Ovary (tissue), 9 donors: ENCODE results near the gene ARHGDIB. TPM values are rescaled to one million over a fixed set of nuclear protein-coding genes. Genes with fewer than 3 reads are reported as not detected.

Experiments used
- DNase-seq, 5 donors: peaks; one replicate each; pipeline ENCODE4 v3.0.0-alpha.2; 2019 to 2020
- H3K27ac ChIP-seq, 2 donors: fragments of 200-600 bp; one replicate each; pipeline versions ENCODE4 v1.5.1 to v1.8.0; 2019 to 2022
- H3K27me3 ChIP-seq: fragments of 200-600 bp; one replicate; pipeline ENCODE4 v1.8.0; 2022
- H3K36me3 ChIP-seq: fragments of 200-600 bp; sonication (generic); one replicate; pipeline ENCODE4 v1.5.1; 2019
- H3K4me1 ChIP-seq: one replicate; pipeline ENCODE4 v1.8.1; 2013; ENCODE audit warnings: mild to moderate bottlenecking, moderate library complexity; ENCODE audit not compliant: insufficient read depth
- H3K4me3 ChIP-seq: fragments of 200-600 bp; sonication (generic); one replicate; pipeline ENCODE4 v1.5.1; 2017
- H3K9me3 ChIP-seq, 2 donors: fragments of 200-600 bp in 1 of 2; sonication (generic) in 1 of 2; one replicate each; pipeline versions ENCODE4 v1.5.1 to v1.8.1; 2013 to 2019; ENCODE audit warnings: mild to moderate bottlenecking in 1 of 2, moderate library complexity in 1 of 2
- EP300 ChIP-seq: sonication (generic); formaldehyde crosslinking; IDR thresholded peaks from one replicate; pipeline ENCODE4 v1.6.1; 2017; ENCODE audit warnings: antibody characterized with exemption
- POLR2A ChIP-seq: fragments of 450-650 bp; IDR thresholded peaks from one replicate; pipeline ENCODE4 v1.6.1; 2017; ENCODE audit warnings: antibody characterized with exemption, mild to moderate bottlenecking, moderate library complexity
- WGBS, 3 donors: extraction: QIAGEN DNeasy Blood & Tissue Kit in 1 of 3; methylation state at CpG; one replicate each; pipeline versions ENCODE4 v1.1.5 to v1.1.7; 2013 to 2017; 5-methylcytosine and 5-hydroxymethylcytosine counted together
- intact Hi-C, 4 donors: fragments of 100-400 bp; cut with DNase I; formaldehyde crosslinking; loops; one replicate each; pipeline versions ENCODE4 v1.11.0 to v1.15.1; 2022 to 2023
- polyA plus RNA-seq, 2 donors: library from polyadenylated mRNA; stranded (reverse); fragments of 200-250 nt in 1 of 2; fragments of 350-450 nt in 1 of 2; fragmentation: Illumina TruSeq in 1 of 2; extraction: RNeasy Lipid Tissue Mini Kit (QIAGEN cat#74804) in 1 of 2; gene quantifications; one replicate each; pipeline ENCODE4 v1.2.3, GENCODE V29; 2013 to 2014
- total RNA-seq, 7 donors: library from RNA; depleted of rRNA in 2 of 7; stranded (reverse); fragments of >200 nt in 2 of 7; fragmentation: NEBNext Ultra II Directional in 3 of 7; extraction: Animal tissue kit (Norgen Biotek cat#: 25700) in 3 of 7; gene quantifications; one replicate each; pipeline versions ENCODE4 v1.1.0 to v1.2.4, GENCODE V29; 2016 to 2023
- TF ChIP-seq, protein P1 (sequence below), 3 donors: fragments of 450-650 bp in 2 of 3; fragments of 200-600 bp in 1 of 3; IDR thresholded peaks; one replicate each; pipeline versions ENCODE4 v1.5.1 to v1.8.0; 2016 to 2022; ENCODE audit warnings: antibody characterized with exemption in 3 of 3, mild to moderate bottlenecking in 1 of 3
- donor health status: DM: no; HTN: no; CAD: no; lungs with moderate emphysema.
- donor health status: DM: no; HTN: no; CAD: no.
- donor health status: Bipolar disorder and iron deficiency.
- donor health status: DM: yes; HTN: yes; CAD: no.
- donor health status: DM: no; HTN: no; CAD: no.
- donor health status: DM: yes; HTN: yes; CAD: no.

The ARHGDIB gene
- total and polyA plus RNA-seq, 9 donors, result 16.0 to 212 (median 36.6) TPM

DNA sequence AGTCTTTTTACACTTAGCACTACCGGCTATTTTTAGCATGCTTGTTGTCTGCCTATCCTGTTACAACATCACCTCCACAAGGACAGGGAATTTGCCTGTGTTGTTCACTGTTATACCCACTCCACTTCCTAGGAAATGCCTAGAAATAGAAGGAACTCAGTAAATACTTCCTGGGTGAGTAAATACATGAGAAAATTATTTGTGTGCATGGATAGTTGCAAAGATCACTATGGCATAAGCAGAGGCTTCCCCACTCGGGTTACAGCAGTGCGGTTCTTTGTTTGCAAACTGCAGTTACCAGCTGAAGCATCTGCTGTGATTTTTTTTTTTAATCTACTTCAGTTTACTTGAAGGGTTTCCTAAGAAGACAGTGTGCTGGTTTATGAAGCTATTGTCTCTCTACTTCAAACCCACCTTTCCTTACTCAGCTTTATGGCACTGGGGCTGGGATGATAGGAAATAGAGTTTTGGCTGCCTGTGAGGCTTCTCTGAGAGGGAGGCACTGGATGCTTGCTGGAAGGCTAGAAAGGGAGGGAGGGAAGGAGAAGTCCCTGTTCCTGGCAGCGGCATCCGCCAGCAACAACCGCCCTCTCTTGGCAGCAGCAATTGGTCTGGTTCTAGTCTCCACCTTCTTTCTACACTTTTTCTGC is 40.5 kb upstream of the ARHGDIB start:
- Histone ChIP-seq H3K36me3 (no peaks in the 10 kb centered on the region), H3K9me3 (no peaks in the 10 kb centered on the region), H3K27ac (no peak overlapping the region), H3K4me1 (peaks cover 3% of the 10 kb centered on the region), H3K27me3 (no peaks in the 10 kb centered on the region), H3K4me3 (peak overlapping the region; percentile 2)
- peak; percentile 52 to 80 (median 63) for DNase-seq
- 4 to 12% (median 5%) methylated on average over 6 of the region's 6 CpGs for WGBS, 3 donors
- intact Hi-C loops, result loop anchor here (10.0 kb wide), 3 partner anchors 153 to 767 kb away; partner anchors contain the start of gene RERG (in 2 of the 4)
- TF ChIP-seq, protein P1, sequence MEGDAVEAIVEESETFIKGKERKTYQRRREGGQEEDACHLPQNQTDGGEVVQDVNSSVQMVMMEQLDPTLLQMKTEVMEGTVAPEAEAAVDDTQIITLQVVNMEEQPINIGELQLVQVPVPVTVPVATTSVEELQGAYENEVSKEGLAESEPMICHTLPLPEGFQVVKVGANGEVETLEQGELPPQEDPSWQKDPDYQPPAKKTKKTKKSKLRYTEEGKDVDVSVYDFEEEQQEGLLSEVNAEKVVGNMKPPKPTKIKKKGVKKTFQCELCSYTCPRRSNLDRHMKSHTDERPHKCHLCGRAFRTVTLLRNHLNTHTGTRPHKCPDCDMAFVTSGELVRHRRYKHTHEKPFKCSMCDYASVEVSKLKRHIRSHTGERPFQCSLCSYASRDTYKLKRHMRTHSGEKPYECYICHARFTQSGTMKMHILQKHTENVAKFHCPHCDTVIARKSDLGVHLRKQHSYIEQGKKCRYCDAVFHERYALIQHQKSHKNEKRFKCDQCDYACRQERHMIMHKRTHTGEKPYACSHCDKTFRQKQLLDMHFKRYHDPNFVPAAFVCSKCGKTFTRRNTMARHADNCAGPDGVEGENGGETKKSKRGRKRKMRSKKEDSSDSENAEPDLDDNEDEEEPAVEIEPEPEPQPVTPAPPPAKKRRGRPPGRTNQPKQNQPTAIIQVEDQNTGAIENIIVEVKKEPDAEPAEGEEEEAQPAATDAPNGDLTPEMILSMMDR (IDR thresholded peaks at IDR 0.05), result no peak
- no peak for TF ChIP-seq POLR2A
- no peak for TF ChIP-seq EP300

DNA sequence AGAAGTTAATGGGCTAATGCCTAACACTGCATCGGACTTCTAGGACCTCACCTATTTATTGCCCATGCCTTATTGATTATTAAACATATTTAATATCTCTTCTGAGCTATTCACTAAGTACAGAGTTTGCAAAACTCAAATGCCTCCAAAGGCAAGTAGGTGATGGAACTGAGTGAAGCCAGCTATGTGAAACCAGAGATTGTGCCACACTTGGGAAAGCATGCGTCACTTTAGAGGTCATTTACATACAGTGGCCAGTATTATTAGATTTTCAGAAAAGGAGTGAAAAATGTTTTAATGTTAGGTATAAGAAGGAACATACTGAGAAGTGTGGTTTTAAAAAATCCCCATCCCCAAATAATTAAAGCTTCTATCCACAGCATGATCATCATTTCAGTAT is 39.2 kb upstream of the ARHGDIB start:
- no peaks in the 10 kb centered on the region for H3K36me3 ChIP-seq
- no peak for DNase-seq
- peaks cover 3% of the 10 kb centered on the region for H3K4me1 ChIP-seq
- no peaks in the 10 kb centered on the region for H3K27me3 ChIP-seq
- intact Hi-C loops, result loop anchor here (10.0 kb wide), 3 partner anchors 154 to 766 kb away; partner anchors contain the start of gene RERG (in 2 of the 4)
- no peak overlapping the region for H3K4me3 ChIP-seq
- 97 to 99% (median 98%) methylated on average over 2 of the region's 2 CpGs for WGBS, 3 donors
- no peaks in the 10 kb centered on the region for H3K9me3 ChIP-seq
- H3K27ac ChIP-seq, result no peak overlapping the region
- TF ChIP-seq, protein P1 (IDR thresholded peaks at IDR 0.05), result no peak
- TF ChIP-seq EP300 (no peak), POLR2A (no peak)

- Histone ChIP-seq H3K4me1 (peaks cover 3% of the 10 kb centered on the region), H3K27ac (no peak overlapping the region), H3K27me3 (no peaks in the 10 kb centered on the region), H3K9me3 (no peaks in the 10 kb centered on the region), H3K4me3 (no peak overlapping the region), H3K36me3 (no peaks in the 10 kb centered on the region)
- intact Hi-C loops, result loop anchor here (5.0 to 10.0 kb wide), 5 partner anchors 153 to 765 kb away; partner anchors contain the start of gene RERG (in 3 of the 4)
- 78 to 86% (median 83%) methylated on average over 2 of the region's 2 CpGs for WGBS, 3 donors
- TF ChIP-seq POLR2A, result no peak
- no peak for TF ChIP-seq EP300
- TF ChIP-seq, protein P1 (IDR thresholded peaks at IDR 0.05), result no peak
- DNase-seq, result no peak
Measured at GRCh38 chr12:14999695-15000365, 38.4 kb upstream of the ARHGDIB start.

DNA sequence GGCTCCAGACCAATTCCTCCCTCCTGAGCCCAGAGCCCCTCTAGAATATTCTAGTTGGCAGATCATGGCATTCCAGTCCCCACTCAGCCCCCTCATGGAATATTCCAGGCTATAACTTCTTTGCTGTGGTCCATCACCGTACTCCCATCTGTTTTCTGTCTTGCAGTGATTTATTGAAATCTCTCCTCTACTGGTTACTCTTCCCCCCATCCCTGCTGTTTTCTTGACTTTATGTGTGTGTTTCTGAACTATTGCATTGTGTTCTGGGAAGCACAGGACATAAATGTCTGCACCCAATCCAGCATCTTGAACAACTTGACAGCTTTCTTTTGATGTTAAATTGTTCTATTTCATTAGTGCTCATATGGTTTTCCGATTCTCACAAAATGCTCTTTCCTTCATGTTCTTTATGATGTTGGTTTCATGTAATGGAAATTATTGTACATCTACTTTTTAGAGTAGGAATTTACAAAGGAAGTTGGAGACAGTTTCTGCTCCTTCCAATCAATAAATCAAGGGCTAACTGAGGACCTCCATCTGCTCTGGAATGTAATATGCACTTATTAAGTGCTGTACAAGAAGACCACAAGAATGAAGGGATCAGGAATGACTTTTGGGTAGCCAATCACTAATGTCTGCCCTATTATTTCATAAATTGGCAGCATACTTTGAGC is 37.8 kb upstream of the ARHGDIB start:
- no peaks in the 10 kb centered on the region for H3K36me3 ChIP-seq
- no peaks in the 10 kb centered on the region for H3K9me3 ChIP-seq
- H3K4me1 ChIP-seq, result peaks cover 3% of the 10 kb centered on the region

More for the DNA sequence above, 37.8 kb upstream of the ARHGDIB start:
- Histone ChIP-seq H3K4me3 (no peak overlapping the region), H3K27me3 (no peaks in the 10 kb centered on the region), H3K27ac (no peak overlapping the region)
- 39 to 71% (median 63%) methylated on average over 2 of the region's 2 CpGs for WGBS, 3 donors
- DNase-seq, result no peak
- intact Hi-C loops, result loop anchor here in 3 of 4 donors (5.0 kb wide), 2 partner anchors 152 to 223 kb away; partner anchors contain the start of gene RERG (in 1 of the 3)
- no peak for TF ChIP-seq EP300
- TF ChIP-seq, protein P1 (IDR thresholded peaks at IDR 0.05), result no peak
- TF ChIP-seq POLR2A, result no peak
